Glutamatergic neuron (in vitro differentiated cells): Measurements from ENCODE around the gene RASIP1. TPM values are rescaled to one million over a fixed set of nuclear protein-coding genes. Genes with fewer than 3 reads are reported as not detected.

ENCODE experiments used
- DNase-seq: peaks from one replicate; pipeline ENCODE4 v3.0.0; 2022
- H3K27ac Mint-ChIP-seq: one replicate; pipeline ENCODE4 v1.8.0; 2020; ENCODE audit warnings: mild to moderate bottlenecking, mixed read lengths, inconsistent platforms; ENCODE audit not compliant: unreplicated experiment
- H3K27me3 Mint-ChIP-seq: one replicate; pipeline ENCODE4 v1.8.0; 2020; ENCODE audit warnings: mild to moderate bottlenecking, moderate library complexity, mixed read lengths, inconsistent platforms; ENCODE audit not compliant: unreplicated experiment
- H3K36me3 Mint-ChIP-seq: one replicate; pipeline ENCODE4 v1.8.0; 2020; ENCODE audit warnings: mild to moderate bottlenecking, mixed read lengths, inconsistent platforms; ENCODE audit not compliant: unreplicated experiment
- H3K4me1 Mint-ChIP-seq: one replicate; pipeline ENCODE4 v1.8.0; 2020; ENCODE audit warnings: mild to moderate bottlenecking, low read depth, mixed read lengths, inconsistent platforms; ENCODE audit not compliant: unreplicated experiment
- H3K4me3 Mint-ChIP-seq: one replicate; pipeline ENCODE4 v1.8.0; 2020; ENCODE audit warnings: mild to moderate bottlenecking, mixed read lengths, inconsistent platforms; ENCODE audit not compliant: unreplicated experiment
- H3K9me3 Mint-ChIP-seq: one replicate; pipeline ENCODE4 v1.8.0; 2020; ENCODE audit warnings: mild to moderate bottlenecking, moderate library complexity, mixed read lengths, inconsistent platforms; ENCODE audit not compliant: unreplicated experiment
- CTCF ChIP-seq: fragments of 200-600 bp; sonication (generic); IDR thresholded peaks from one replicate; pipeline ENCODE4 v1.5.0; 2021; ENCODE audit not compliant: partially characterized antibody, unreplicated experiment
- total RNA-seq: library from RNA; stranded (reverse); fragmentation: NEBNext Ultra II Directional; extraction: Animal tissue kit (Norgen Biotek cat#: 25700); gene quantifications from one replicate; pipeline ENCODE4 v1.2.1, GENCODE V29; 2021; ENCODE audit not compliant: unreplicated experiment

RASIP1 gene
- total RNA-seq, 1 donor from 2014 or later = 6.2 TPM

DNA sequence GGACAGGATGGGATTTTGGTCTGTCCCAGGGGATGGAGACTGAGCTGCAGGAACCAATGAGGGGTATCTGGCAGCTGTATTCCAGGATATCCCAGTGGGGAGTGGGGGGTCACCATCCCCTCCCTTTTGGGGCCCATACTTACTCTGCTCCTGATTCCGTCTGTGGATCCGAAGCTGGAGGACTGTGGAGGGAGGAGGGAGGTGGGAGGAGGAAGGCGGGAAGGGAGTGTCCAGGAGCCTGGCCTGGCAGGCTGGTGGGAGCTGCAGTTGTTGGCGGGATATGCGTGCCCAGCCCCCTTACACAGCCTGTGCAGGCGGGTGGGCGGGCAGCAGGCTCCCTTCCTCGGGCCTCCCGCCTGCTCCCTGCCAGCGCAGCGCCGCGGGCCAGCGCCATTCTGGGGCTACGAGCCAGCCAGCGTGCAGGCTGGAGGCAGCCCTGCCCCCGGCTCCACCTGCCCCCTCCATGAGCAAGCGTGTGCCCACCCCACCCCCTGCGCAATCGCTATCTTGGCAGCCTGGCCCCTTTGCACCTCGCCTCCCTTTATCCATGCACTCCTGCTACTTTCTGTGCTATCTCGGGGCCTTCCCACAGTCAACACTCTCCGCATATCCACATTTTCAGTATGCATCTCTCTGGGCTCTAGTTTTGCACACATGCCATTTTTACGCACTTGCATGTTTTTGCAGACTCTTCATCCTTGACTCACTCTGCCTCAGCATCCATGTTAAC is 23.7 kb downstream of the RASIP1 start:
- Mint-ChIP-seq H3K36me3 (no peaks in the 10 kb centered on the region), H3K27ac (peak overlapping the region; percentile 62), H3K9me3 (peaks cover 5% of the 10 kb centered on the region), H3K4me1 (peaks cover 13% of the 10 kb centered on the region), H3K27me3 (peaks cover 18% of the 10 kb centered on the region), H3K4me3 (peak overlapping the region; percentile 55)
- DNase-seq = peak; percentile 52
- TF ChIP-seq CTCF = no peak

GRCh38 chr19:48715681-48716171 is 24.7 kb downstream of the RASIP1 start:
- TF ChIP-seq CTCF = no peak
- Mint-ChIP-seq H3K27me3 (peaks cover 18% of the 10 kb centered on the region), H3K4me1 (peaks cover 13% of the 10 kb centered on the region), H3K4me3 (no peak overlapping the region), H3K27ac (no peak overlapping the region), H3K36me3 (no peaks in the 10 kb centered on the region), H3K9me3 (peaks cover 5% of the 10 kb centered on the region)
- no peak for DNase-seq

- DNase-seq = no peak
- peak overlapping the region; percentile 68 for H3K4me3 Mint-ChIP-seq
- peaks cover 17% of the 10 kb centered on the region for H3K27me3 Mint-ChIP-seq
- H3K36me3 Mint-ChIP-seq = no peaks in the 10 kb centered on the region
- peaks cover 5% of the 10 kb centered on the region for H3K9me3 Mint-ChIP-seq
- no peak for TF ChIP-seq CTCF
- peak overlapping the region; percentile 66 for H3K27ac Mint-ChIP-seq
- H3K4me1 Mint-ChIP-seq = peaks cover 12% of the 10 kb centered on the region
Observed at GRCh38 chr19:48714759-48715675, 25.4 kb downstream of the RASIP1 start.

DNA sequence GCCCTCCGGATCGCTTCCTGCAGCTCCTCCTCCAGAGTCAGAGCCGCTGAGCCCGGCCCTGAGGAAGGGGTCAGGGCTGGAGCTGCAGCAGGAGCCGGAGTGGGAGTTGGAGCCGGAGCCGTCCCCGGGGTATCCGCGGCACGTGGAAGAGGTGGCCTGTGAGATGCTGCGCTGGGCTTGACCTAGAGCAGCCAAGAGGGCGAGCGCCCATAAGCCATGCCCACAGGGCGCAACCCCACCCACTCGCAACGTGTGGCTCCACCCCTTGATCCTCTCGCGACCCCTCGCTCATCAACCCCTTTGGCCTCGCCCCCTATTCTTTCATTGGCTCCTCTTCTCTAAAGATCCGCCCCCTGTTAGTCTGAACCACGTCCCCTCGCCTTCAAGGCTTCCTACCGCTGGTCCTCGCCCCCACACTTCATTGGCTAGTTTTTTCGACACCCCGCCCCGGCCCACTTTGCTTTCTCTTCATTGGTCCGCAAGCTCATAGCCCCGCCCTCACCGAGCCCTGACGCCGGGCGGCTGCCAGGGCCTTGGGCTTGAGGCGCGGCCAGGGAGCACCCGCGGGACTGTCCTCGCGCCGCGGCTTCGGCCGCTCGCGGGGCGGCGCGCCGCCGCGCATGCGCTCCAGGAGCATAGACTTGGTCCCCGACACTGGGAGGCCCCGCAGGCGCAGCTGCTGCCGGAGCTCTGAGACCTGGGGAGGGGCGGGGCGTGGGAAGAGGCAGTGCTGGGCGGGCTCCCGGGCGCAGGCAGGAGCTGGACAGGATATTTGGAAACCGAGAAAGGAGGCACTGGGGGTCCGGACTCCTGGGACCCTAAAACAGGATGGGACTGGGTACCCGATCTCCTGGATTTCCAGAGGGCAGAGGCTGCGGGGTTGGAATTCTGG is 26.3 kb downstream of the RASIP1 start:
- Mint-ChIP-seq H3K27me3 (peaks cover 16% of the 10 kb centered on the region), H3K4me1 (peaks cover 9% of the 10 kb centered on the region), H3K36me3 (no peaks in the 10 kb centered on the region), H3K27ac (peak overlapping the region; percentile 62), H3K4me3 (peak overlapping the region; percentile 87), H3K9me3 (peaks cover 3% of the 10 kb centered on the region)
- no peak for TF ChIP-seq CTCF
- peak; percentile 99 for DNase-seq
